HCT116 (cell line): ENCODE results near the gene CAB39. TPM values are rescaled to one million over a fixed set of nuclear protein-coding genes. Genes with fewer than 3 reads are reported as not detected.

Source experiments
- ATAC-seq: fragments of 200-7000 bp; cut with Tn5 transposase; 2 replicates; pipeline ENCODE4 v1.9.1; 2020; ENCODE audit warnings: mild to moderate bottlenecking, moderate library complexity
- BruUV-seq: library from RNA; stranded (reverse); fragments of 400-500 nt; replicated peaks from 2 replicates; lab custom pipeline; 2021; lab: Mats Ljungman, UMichigan
- CTCF ChIA-PET: fragments of 300-600 bp; sonication (Branson Sonifier 250); formaldehyde crosslinking; loops from one replicate; lab custom pipeline; 2021; ENCODE audit warnings: antibody characterized with exemption; lab: Charles Lee
- POLR2A ChIA-PET: fragments of 300-600, 350-600 bp; sonication (Branson Sonifier 250); formaldehyde crosslinking; loops from one replicate; lab custom pipeline; 2021; ENCODE audit warnings: antibody characterized with exemption; lab: Charles Lee
- RAD21 ChIA-PET, 2 experiments: fragments of 300-600 bp; sonication (Branson Sonifier 250); formaldehyde crosslinking; loops; one replicate each; lab custom pipeline; 2023; ENCODE audit warnings: low total read pairs in 2 of 2; ENCODE audit not compliant: uncharacterized antibody in 2 of 2, unreplicated experiment in 2 of 2, low non-redundant PET in 1 of 2; lab: Charles Lee
- DNase-seq: peaks from one replicate; pipeline ENCODE4 v3.0.0-alpha.2; 2010; ENCODE audit warnings: low read depth, low spot score
- H2AFZ ChIP-seq: fragments of 200-600 bp; shearing (Covaris generic), sonication (generic); 2 replicates; pipeline ENCODE4 v1.6.1; 2017; ENCODE audit warnings: low read depth, mixed run types, mixed read lengths, antibody characterized with exemption, low read length; ENCODE audit not compliant: poor library complexity, severe bottlenecking
- H3K27ac ChIP-seq: 2 replicates; pipeline ENCODE4 v1.5.1; 2012; ENCODE audit warnings: low read depth, low read length
- H3K27me3 ChIP-seq: fragments of 200-600 bp; sonication (generic); 2 replicates; pipeline ENCODE4 v1.6.1; 2016; ENCODE audit warnings: mixed run types, low read length, mixed read lengths; ENCODE audit not compliant: insufficient read depth
- H3K36me3 ChIP-seq, 2 experiments: fragments of 200-500 bp in 1 of 2; fragments of 200-600 bp in 1 of 2; sonication (Bioruptor generic) in 1 of 2; sonication (generic) in 1 of 2; 2 replicates each; pipeline versions ENCODE4 v1.5.1 to v1.6.1; 2014 to 2016; ENCODE audit warnings: low read length in 2 of 2, inconsistent platforms in 1 of 2, mixed read lengths in 1 of 2, mixed run types in 1 of 2; ENCODE audit not compliant: insufficient read depth in 2 of 2, control insufficient read depth in 1 of 2
- H3K4me1 ChIP-seq, 2 experiments: fragments of 200-600 bp in 1 of 2; sonication (generic) in 1 of 2; 2 replicates each; pipeline versions ENCODE4 v1.5.1 to v1.6.1; 2012 to 2017; ENCODE audit warnings: low read length in 2 of 2, inconsistent platforms in 1 of 2, mild to moderate bottlenecking in 1 of 2, mixed read lengths in 1 of 2, mixed run types in 1 of 2, moderate library complexity in 1 of 2; ENCODE audit not compliant: insufficient read depth in 2 of 2, control insufficient read depth in 1 of 2
- H3K4me2 ChIP-seq: fragments of 200-600 bp; sonication (generic); 2 replicates; pipeline ENCODE4 v1.6.1; 2017; ENCODE audit warnings: mixed run types, low read length, mixed read lengths
- H3K4me3 ChIP-seq, 2 experiments: fragments of 200-600 bp in 1 of 2; sonication (generic) in 1 of 2; replicated peaks in 1 of 2; 2 replicates each; pipeline ENCODE4 v1.5.1; 2011 to 2016; ENCODE audit warnings: low read length in 2 of 2, control low read depth in 1 of 2, low read depth in 1 of 2, mild to moderate bottlenecking in 1 of 2, mixed read lengths in 1 of 2, mixed run types in 1 of 2
- H3K79me2 ChIP-seq: fragments of 200-600 bp; sonication (generic); 2 replicates; pipeline ENCODE4 v1.6.1; 2017; ENCODE audit warnings: mild to moderate bottlenecking, mixed run types, low read length, moderate library complexity, mixed read lengths; ENCODE audit not compliant: insufficient read depth
- H3K9ac ChIP-seq: fragments of 200-600 bp; sonication (generic); 2 replicates; pipeline ENCODE4 v1.6.1; 2016; ENCODE audit warnings: low read length, mixed read lengths
- H3K9me2 ChIP-seq: fragments of 200-600 bp; sonication (generic), shearing (Covaris generic); 2 replicates; pipeline ENCODE4 v1.6.1; 2017; ENCODE audit warnings: mixed run types, mild to moderate bottlenecking, moderate library complexity; ENCODE audit not compliant: insufficient read depth
- H3K9me3 ChIP-seq, 2 experiments: fragments of 200-500 bp in 1 of 2; fragments of 200-600 bp in 1 of 2; sonication (Bioruptor generic) in 1 of 2; sonication (generic) in 1 of 2; 2 replicates each; pipeline ENCODE4 v1.6.1; 2014 to 2017; ENCODE audit warnings: low read length in 2 of 2, mixed read lengths in 2 of 2, inconsistent platforms in 1 of 2, low read depth in 1 of 2, mild to moderate bottlenecking in 1 of 2, mixed run types in 1 of 2, moderate library complexity in 1 of 2; ENCODE audit not compliant: control insufficient read depth in 1 of 2, insufficient read depth in 1 of 2
- H4K20me1 ChIP-seq: fragments of 200-600 bp; sonication (generic), shearing (Covaris generic); 2 replicates; pipeline ENCODE4 v1.6.1; 2017; ENCODE audit warnings: mixed run types, mild to moderate bottlenecking, moderate library complexity; ENCODE audit not compliant: insufficient read depth
- CBX3 ChIP-seq: IDR thresholded peaks from 2 replicates; pipeline ENCODE4 v1.6.1; 2012; ENCODE audit warnings: low read depth
- EGR1 ChIP-seq: IDR thresholded peaks from 2 replicates; pipeline ENCODE4 v1.6.1; 2012; ENCODE audit warnings: low read depth
- ELF1 ChIP-seq: IDR thresholded peaks from 2 replicates; pipeline ENCODE4 v1.6.1; 2012; ENCODE audit warnings: low read depth, borderline replicate concordance
- EZH2phosphoT487 ChIP-seq: fragments of 200-600 bp; IDR thresholded peaks from 2 replicates; pipeline ENCODE4 v1.6.1; 2018; ENCODE audit warnings: antibody characterized with exemption, borderline replicate concordance
- FOSL1 ChIP-seq: IDR thresholded peaks from 2 replicates; pipeline ENCODE4 v1.6.1; 2012; ENCODE audit warnings: low read depth
- POLR2A ChIP-seq: IDR thresholded peaks from 2 replicates; pipeline ENCODE4 v1.7.0; 2011; ENCODE audit warnings: borderline replicate concordance; ENCODE audit not compliant: insufficient read depth, insufficient read length; ENCODE audit errors: extremely low read depth
- POLR2AphosphoS5 ChIP-seq: IDR thresholded peaks from 2 replicates; pipeline ENCODE4 v1.6.1; 2011; ENCODE audit warnings: mild to moderate bottlenecking, low read depth, low read length, moderate library complexity
- RAD21 ChIP-seq: IDR thresholded peaks from 2 replicates; pipeline ENCODE4 v1.6.1; 2012; ENCODE audit warnings: low read depth, mild to moderate bottlenecking
- SIN3A ChIP-seq: IDR thresholded peaks from 2 replicates; pipeline ENCODE4 v1.6.1; 2012; ENCODE audit warnings: low read depth
- SRF ChIP-seq: IDR thresholded peaks from 2 replicates; pipeline ENCODE4 v1.6.1; 2012; ENCODE audit warnings: low read depth
- TCF7L2 ChIP-seq: IDR thresholded peaks from 2 replicates; pipeline ENCODE4 v1.7.0; 2011; ENCODE audit warnings: borderline replicate concordance, inconsistent platforms; ENCODE audit not compliant: insufficient read depth, insufficient read length; ENCODE audit errors: extremely low read depth
- YY1 ChIP-seq: IDR thresholded peaks from 2 replicates; pipeline ENCODE4 v1.6.1; 2011; ENCODE audit warnings: low read length, low read depth, moderate library complexity, mild to moderate bottlenecking; ENCODE audit not compliant: insufficient replicate concordance; ENCODE audit errors: extremely low read depth
- ZBTB33 ChIP-seq: IDR thresholded peaks from 2 replicates; pipeline ENCODE4 v1.6.1; 2011; ENCODE audit warnings: mild to moderate bottlenecking, low read length, moderate library complexity; ENCODE audit not compliant: insufficient replicate concordance; ENCODE audit errors: extremely low read depth
- ZFX ChIP-seq: fragments of 450-650 bp; IDR thresholded peaks from 2 replicates; pipeline ENCODE4 v1.6.1; 2017
- ZNF274 ChIP-seq: fragments of 200-500 bp; sonication (Bioruptor generic); IDR thresholded peaks from 2 replicates; pipeline ENCODE4 v1.6.1; 2014; ENCODE audit warnings: mild to moderate bottlenecking, low read depth, low read length, inconsistent platforms
- intact Hi-C: fragments of 100-400 bp; cut with micrococcal nuclease; formaldehyde crosslinking; loops from 2 replicates; pipeline ENCODE4 v1.10.0; 2022
- total RNA-seq: library from RNA; stranded (reverse); gene quantifications from one replicate; pipeline ENCODE4 v1.2.1, GENCODE V29; 2021; ENCODE audit not compliant: unreplicated experiment
- TF ChIP-seq, protein P1 (sequence below), 3 experiments: fragments of 200-600 bp in 1 of 3; sonication (generic) in 1 of 3; IDR thresholded peaks in 2 of 3; conservative IDR thresholded peaks in 1 of 3; 2 replicates each; pipeline ENCODE4 v1.5.1; 2012 to 2017; ENCODE audit warnings: low read depth in 2 of 3, low read length in 2 of 3, antibody characterized with exemption in 1 of 3, borderline replicate concordance in 1 of 3, control low read depth in 1 of 3, mild to moderate bottlenecking in 1 of 3, mixed read lengths in 1 of 3, mixed run types in 1 of 3, moderate library complexity in 1 of 3; ENCODE audit not compliant: insufficient read depth in 1 of 3
- TF ChIP-seq, protein P2 (sequence below): IDR thresholded peaks from 2 replicates; pipeline ENCODE4 v1.6.1; 2012; ENCODE audit warnings: low read depth
- TF ChIP-seq, protein P3 (sequence below): IDR thresholded peaks from 2 replicates; pipeline ENCODE4 v1.6.1; 2012
- TF ChIP-seq, protein P4 (sequence below): IDR thresholded peaks from 2 replicates; pipeline ENCODE4 v1.6.1; 2012

CAB39 gene
- total RNA-seq, 1 experiment from 2014 or later, result 63.6 TPM

- no TSS peak for BruUV-seq
- ChIA-PET POLR2A (no interaction called here), CTCF (interaction anchor here (1.0 to 1.8 kb wide), 2 partner anchors 12 to 14 kb away, joined by 3 to 5 read pairs; no protein-coding TSS in a partner anchor), RAD21 (no interaction called here)
- no peak overlapping the region for H3K27ac ChIP-seq
- DNase-seq, result no peak
- peaks cover 10 to 25% of the 10 kb centered on the region in 2 experiments; a peak in 3 of 4 replicates for H3K36me3 ChIP-seq
- no peaks in the 10 kb centered on the region for H3K9me3 ChIP-seq
- H4K20me1 ChIP-seq, result no peaks in the 10 kb centered on the region
- ATAC-seq, result no peak
- H3K9ac ChIP-seq, result no peak overlapping the region
- no peak for TF ChIP-seq ZFX
- no peak for TF ChIP-seq YY1
- TF ChIP-seq EZH2phosphoT487, result no peak
- TF ChIP-seq ZBTB33, result no peak
- no peak for TF ChIP-seq EGR1
- no peak for TF ChIP-seq RAD21
- TF ChIP-seq SIN3A, result no peak
- TF ChIP-seq SRF, result no peak
- TF ChIP-seq POLR2AphosphoS5, result no peak
- no peak for TF ChIP-seq CBX3
- no peak for TF ChIP-seq FOSL1
- no peak for TF ChIP-seq ELF1
- TF ChIP-seq POLR2A, result no peak
- no peak for TF ChIP-seq ZNF274
- TF ChIP-seq, protein P1, sequence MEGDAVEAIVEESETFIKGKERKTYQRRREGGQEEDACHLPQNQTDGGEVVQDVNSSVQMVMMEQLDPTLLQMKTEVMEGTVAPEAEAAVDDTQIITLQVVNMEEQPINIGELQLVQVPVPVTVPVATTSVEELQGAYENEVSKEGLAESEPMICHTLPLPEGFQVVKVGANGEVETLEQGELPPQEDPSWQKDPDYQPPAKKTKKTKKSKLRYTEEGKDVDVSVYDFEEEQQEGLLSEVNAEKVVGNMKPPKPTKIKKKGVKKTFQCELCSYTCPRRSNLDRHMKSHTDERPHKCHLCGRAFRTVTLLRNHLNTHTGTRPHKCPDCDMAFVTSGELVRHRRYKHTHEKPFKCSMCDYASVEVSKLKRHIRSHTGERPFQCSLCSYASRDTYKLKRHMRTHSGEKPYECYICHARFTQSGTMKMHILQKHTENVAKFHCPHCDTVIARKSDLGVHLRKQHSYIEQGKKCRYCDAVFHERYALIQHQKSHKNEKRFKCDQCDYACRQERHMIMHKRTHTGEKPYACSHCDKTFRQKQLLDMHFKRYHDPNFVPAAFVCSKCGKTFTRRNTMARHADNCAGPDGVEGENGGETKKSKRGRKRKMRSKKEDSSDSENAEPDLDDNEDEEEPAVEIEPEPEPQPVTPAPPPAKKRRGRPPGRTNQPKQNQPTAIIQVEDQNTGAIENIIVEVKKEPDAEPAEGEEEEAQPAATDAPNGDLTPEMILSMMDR (IDR thresholded peaks at IDR 0.05 in 2 of 3, conservative IDR thresholded peaks at IDR 0.05 in 1 of 3; ENCODE audit: borderline replicate concordance in 1 of 3, insufficient read depth in 1 of 3, low read depth in 2 of 3, low read length in 2 of 3), result no peak
- TF ChIP-seq, protein P2, sequence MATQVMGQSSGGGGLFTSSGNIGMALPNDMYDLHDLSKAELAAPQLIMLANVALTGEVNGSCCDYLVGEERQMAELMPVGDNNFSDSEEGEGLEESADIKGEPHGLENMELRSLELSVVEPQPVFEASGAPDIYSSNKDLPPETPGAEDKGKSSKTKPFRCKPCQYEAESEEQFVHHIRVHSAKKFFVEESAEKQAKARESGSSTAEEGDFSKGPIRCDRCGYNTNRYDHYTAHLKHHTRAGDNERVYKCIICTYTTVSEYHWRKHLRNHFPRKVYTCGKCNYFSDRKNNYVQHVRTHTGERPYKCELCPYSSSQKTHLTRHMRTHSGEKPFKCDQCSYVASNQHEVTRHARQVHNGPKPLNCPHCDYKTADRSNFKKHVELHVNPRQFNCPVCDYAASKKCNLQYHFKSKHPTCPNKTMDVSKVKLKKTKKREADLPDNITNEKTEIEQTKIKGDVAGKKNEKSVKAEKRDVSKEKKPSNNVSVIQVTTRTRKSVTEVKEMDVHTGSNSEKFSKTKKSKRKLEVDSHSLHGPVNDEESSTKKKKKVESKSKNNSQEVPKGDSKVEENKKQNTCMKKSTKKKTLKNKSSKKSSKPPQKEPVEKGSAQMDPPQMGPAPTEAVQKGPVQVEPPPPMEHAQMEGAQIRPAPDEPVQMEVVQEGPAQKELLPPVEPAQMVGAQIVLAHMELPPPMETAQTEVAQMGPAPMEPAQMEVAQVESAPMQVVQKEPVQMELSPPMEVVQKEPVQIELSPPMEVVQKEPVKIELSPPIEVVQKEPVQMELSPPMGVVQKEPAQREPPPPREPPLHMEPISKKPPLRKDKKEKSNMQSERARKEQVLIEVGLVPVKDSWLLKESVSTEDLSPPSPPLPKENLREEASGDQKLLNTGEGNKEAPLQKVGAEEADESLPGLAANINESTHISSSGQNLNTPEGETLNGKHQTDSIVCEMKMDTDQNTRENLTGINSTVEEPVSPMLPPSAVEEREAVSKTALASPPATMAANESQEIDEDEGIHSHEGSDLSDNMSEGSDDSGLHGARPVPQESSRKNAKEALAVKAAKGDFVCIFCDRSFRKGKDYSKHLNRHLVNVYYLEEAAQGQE, result no peak
- TF ChIP-seq, protein P3, sequence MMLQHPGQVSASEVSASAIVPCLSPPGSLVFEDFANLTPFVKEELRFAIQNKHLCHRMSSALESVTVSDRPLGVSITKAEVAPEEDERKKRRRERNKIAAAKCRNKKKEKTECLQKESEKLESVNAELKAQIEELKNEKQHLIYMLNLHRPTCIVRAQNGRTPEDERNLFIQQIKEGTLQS, result no peak
- no peak for TF ChIP-seq TCF7L2
- TF ChIP-seq, protein P4, sequence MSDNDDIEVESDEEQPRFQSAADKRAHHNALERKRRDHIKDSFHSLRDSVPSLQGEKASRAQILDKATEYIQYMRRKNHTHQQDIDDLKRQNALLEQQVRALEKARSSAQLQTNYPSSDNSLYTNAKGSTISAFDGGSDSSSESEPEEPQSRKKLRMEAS, result no peak
- H3K79me2 ChIP-seq, result no peaks in the 10 kb centered on the region
- H3K4me1 ChIP-seq, result no peaks in the 10 kb centered on the region
- no peak overlapping the region for H2AFZ ChIP-seq
- no peaks in the 10 kb centered on the region for H3K9me2 ChIP-seq
- no peak overlapping the region for H3K4me2 ChIP-seq
- no peaks in the 10 kb centered on the region for H3K27me3 ChIP-seq
- H3K4me3 ChIP-seq, result no peak overlapping the region
- intact Hi-C loops, result loop anchor here (5.0 to 10.0 kb wide), 2 partner anchors 200 to 807 kb away; no protein-coding TSS in a partner anchor
Observed at GRCh38 chr2:230812033-230812432, 99.4 kb downstream of the CAB39 start.
